ENCODE data around the gene PRAMEF6.
"Not testable (repeated sequence)": the region's sequence is repeated elsewhere in the genome, so short reads cannot be mapped to it uniquely, and the experiment has no call there.

The PRAMEF6 gene
- long read RNA-seq: 0 reads

GRCh38 chr1:12947480-12947879 is at the start of gene PRAMEF6:
Gene PRAMEF6, minus strand, starts transcription at chr1:12947580. Its CDS starts 5,062 bp downstream, at chr1:12942518.
- not testable (repeated sequence) for DNase-seq (ENCODE audit: low read depth in 1 of 2, low spot score in 1 of 2); H3K27me3 ChIP-seq (ENCODE audit: insufficient read depth, poor library complexity, severe bottlenecking); H3K27ac ChIP-seq (replicated peaks); H3K4me3 ChIP-seq (replicated peaks; ENCODE audit: insufficient read depth, low read length)

- H3K27me3 ChIP-seq (ENCODE audit: insufficient read depth, poor library complexity, severe bottlenecking); H3K27ac ChIP-seq (replicated peaks); DNase-seq (ENCODE audit: low read depth in 1 of 2, low spot score in 1 of 2); H3K4me3 ChIP-seq (replicated peaks; ENCODE audit: insufficient read depth, low read length): not testable (repeated sequence)
These were observed 23.0 kb downstream of the PRAMEF6 start for GRCh38 chr1:12924368-12924767.

- not testable (repeated sequence) for H3K27me3 ChIP-seq (ENCODE audit: insufficient read depth, poor library complexity, severe bottlenecking); H3K27ac ChIP-seq (replicated peaks); DNase-seq (ENCODE audit: low read depth in 1 of 2, low spot score in 1 of 2); H3K4me3 ChIP-seq (replicated peaks; ENCODE audit: insufficient read depth, low read length)
These were observed 25.6 kb downstream of the PRAMEF6 start for GRCh38 chr1:12921749-12922148.

- H3K27ac ChIP-seq (replicated peaks); DNase-seq (ENCODE audit: low read depth in 1 of 2, low spot score in 1 of 2); H3K4me3 ChIP-seq (replicated peaks; ENCODE audit: insufficient read depth, low read length); H3K27me3 ChIP-seq (ENCODE audit: insufficient read depth, poor library complexity, severe bottlenecking): not testable (repeated sequence)
These were observed 31.1 kb downstream of the PRAMEF6 start, which contains the start of gene PRAMEF7 for GRCh38 chr1:12916310-12916709. Gene PRAMEF7, plus strand, starts transcription at chr1:12916610. Its CDS starts 1,083 bp downstream, at chr1:12917693.

GRCh38 chr1:12903793-12904572 is 43.4 kb downstream of the PRAMEF6 start:
- not testable (repeated sequence) for H3K27ac ChIP-seq (replicated peaks); DNase-seq (ENCODE audit: low read depth in 1 of 2, low spot score in 1 of 2); H3K4me3 ChIP-seq (replicated peaks; ENCODE audit: insufficient read depth, low read length); H3K27me3 ChIP-seq (ENCODE audit: insufficient read depth, poor library complexity, severe bottlenecking)

GRCh38 chr1:12899186-12899585 is 48.2 kb downstream of the PRAMEF6 start:
- not testable (repeated sequence) for H3K27me3 ChIP-seq (ENCODE audit: insufficient read depth, poor library complexity, severe bottlenecking); H3K4me3 ChIP-seq (replicated peaks; ENCODE audit: insufficient read depth, low read length); H3K27ac ChIP-seq (replicated peaks); DNase-seq (ENCODE audit: low read depth in 1 of 2, low spot score in 1 of 2)

GRCh38 chr1:12898170-12898569 is 49.2 kb downstream of the PRAMEF6 start, which contains the start of gene PRAMEF10:
Gene PRAMEF10, minus strand, starts transcription at chr1:12898270. Its CDS starts 2,423 bp downstream, at chr1:12895847.
- H3K27ac ChIP-seq (replicated peaks); H3K4me3 ChIP-seq (replicated peaks; ENCODE audit: insufficient read depth, low read length); H3K27me3 ChIP-seq (ENCODE audit: insufficient read depth, poor library complexity, severe bottlenecking); DNase-seq (ENCODE audit: low read depth in 1 of 2, low spot score in 1 of 2): not testable (repeated sequence)

All from HL-60 (cell line).